HL-60/S4 (cell line): Measurements from ENCODE around the gene CDKN1C.

ENCODE experiments used
- in situ Hi-C: fragments of 300-500 bp; cut with MboI; formaldehyde crosslinking; loops from 2 replicates; pipeline ENCODE4 v1.14.3; 2022; ENCODE audit warnings: low sequenced_read_pairs

CDKN1C gene

DNA sequence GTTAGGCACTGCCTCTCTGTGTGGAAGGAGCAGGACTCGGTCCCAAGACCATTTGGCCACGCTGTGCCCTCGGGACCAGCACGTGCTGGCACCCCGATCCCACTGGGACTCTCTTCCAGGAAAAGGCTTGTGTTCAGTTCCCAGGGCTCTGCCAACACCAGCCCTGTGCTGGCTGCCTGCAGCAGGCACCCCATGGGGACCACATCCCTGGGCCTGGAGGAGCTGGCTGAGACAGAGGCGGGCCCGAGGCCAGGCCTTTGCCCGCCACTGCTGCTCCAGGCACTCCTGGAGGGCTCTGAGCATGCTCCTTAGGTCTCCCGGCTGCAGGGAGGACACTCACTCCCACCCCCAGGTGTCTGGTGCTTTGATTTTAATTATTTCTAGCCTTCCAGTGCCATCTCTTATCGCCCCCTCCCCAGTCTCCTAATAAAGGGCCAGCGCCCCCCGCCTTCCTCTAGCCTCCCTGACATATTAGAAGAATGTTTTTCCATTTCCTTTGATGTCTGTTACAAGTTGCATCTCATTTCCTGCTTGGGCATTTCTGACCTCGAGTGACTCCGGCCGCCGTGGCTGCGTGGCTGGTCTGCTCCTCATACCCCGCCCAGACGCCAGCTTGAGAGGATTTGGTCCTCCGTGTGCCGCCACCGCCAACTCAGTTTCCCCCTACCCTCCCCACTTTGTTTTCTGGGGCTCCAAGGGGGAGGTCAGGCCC is 14.4 kb downstream of the CDKN1C start:
- in situ Hi-C loops: no loop called here

DNA sequence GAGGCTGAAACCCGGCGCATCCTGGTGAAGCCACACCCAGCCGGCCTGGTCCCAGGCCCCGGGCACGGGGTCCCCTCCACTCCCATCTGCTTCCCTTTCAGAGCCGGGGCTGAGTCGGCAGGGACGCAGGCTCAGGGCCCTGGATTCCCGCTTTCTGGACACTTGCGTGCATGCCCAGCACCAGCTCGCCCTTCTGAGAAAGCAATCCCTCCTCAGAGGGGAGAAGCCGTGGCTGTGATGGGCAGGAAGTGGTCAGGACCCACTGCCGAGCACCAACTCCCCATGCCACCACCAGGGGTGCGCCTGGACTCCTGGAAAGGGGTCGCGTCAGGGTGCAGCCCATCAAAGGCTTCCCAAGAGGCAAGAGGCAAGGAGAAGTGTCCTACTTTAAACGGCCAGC is 15.1 kb downstream of the CDKN1C start:
- in situ Hi-C loops: no loop called here

DNA sequence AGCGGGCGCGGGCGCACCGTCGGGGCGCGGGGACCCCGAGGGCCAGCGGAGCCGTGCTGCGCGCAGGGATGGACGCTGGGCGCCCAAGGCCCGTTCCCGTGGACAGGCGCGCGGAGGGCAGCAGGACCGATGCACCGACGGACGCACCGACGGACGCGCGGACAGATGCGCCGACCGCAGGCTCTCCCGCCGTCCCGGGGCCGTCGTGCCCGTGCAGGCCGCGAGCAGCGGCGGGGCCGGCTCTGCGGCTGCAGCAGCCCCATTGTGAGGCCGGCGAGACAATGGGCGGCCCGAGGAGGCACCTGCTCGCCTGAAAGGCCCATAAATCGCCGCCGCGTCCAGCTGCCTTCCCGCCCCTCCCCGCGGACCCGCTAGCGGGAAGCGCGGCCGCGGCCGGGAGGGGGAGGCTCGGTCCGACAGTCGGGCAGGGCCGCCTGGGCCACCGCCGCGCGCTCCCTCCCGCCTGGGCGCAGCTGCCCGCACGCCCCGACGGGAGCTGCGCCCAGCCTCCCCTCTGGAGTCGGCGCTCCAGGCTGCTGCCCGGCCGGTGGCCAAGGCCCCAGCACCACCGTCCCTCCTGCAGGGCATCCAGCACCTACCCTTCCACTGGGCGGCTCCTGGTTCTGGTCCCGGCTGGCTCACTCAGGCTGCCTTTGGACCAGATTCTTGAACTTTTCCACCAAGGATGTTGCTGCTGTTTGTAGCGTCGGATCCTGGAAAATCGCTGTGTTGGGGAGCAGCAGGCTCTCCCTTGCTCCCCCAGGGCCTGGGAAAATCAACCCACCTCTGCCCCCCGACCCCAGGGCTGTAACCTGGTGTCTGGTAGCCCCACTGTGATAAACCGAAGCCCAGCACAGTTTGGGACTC is 15.8 kb downstream of the CDKN1C start:
- in situ Hi-C loops: no loop called here

DNA sequence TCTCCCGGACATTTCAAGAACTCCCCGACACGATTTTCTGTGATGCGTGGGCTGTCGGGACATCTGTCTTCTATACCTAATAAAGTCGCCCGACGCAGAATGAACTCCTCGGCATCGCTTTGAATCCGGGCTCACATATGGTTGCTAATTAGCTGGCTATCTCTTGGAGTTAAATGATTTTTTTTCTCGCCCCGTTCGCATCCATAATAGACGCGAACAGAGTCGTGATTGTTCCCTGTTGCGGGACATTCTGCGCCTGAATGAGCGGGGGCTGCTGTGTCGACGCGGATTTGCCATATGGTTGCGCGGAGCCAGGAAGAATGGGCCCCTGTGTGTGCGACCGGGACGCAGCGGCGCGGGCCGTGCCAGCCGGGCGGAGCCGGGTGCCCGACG is 16.4 kb downstream of the CDKN1C start:
- in situ Hi-C loops: no loop called here

DNA sequence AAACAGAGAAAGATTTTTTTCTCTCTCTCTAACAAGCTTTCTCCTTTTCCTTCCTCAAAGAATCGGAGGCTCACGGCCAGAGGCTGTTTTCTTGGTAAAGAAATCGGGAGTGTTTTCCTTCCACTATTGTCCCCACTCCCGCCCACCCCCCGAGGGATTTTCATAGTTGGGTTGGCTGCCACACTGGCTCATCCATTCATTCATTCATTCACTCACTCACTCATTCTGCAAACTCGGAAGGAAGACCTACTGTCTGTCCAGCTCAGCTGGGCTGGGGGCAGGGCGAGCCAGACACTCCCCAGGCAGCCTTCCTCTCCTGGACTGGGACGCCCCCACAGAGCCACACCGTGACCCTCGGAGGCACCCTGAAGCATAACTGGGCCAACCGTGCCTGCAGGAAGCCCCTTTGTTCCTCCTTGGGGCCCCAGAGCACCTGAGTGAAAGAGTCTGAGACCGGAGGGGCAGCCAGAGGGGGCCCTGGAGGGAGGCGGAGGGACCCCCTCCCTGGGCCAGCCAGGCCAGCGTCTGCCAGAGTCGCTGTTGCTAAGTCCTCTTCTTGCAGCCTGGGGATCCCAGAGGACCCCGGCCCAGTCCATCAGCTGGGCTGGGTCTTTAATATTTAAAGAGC is 17.0 kb downstream of the CDKN1C start:
- in situ Hi-C loops: no loop called here

DNA sequence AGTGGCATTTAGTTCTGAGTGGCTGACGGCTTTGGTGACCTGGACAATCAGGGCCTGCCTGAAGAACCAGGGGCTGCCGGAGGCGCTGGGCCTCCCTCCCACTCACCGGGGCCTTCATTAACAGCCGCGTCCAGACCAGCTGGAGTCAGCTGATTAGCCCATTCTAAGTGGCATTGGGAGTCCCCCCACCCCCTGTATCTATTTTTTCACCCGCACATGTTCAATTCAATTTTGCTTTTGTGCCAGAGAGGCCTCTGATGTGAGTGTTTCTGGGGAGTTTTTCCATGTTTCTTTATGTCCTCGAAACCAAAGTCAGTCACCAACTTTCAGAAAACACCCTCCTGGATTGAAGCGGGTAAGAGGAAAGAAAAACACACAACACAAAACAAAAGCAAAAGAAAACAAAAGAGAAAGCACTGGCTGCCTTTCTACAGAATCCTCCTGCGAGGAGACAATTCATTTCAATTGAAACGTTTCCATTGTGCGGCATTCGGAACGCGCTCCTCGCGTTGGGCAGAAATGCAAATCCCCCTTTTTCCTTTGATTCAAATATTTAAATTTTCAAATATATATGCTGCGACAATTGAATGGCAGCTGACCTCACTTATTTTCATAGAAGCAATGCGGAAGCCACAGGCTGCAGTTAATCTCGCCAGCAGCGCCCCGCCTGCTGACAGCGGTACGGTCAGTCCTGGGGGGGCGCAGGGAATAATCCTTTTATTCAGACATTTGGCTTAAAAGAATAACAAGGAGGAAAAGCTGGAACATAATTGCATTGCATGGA is 17.7 kb downstream of the CDKN1C start:
- in situ Hi-C loops: no loop called here

DNA sequence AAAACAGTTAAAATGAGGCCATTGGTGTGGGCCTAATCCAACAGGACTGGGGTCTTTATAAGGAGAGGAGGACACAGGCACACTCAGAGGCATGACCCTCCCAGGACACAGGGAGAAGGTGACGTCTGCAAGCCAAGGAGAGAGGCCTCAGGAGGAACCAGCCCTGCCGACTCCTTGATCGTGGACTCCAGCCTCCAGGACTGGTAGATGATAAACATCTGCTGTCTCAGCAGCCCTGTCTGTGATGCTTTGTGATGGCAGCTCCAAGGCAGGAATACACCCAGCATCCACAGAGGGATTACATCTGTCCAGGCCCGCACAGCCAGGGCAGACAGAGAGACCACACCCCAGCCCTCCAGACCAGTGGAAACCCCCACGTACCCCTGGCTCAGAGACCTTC is 18.4 kb downstream of the CDKN1C start:
- in situ Hi-C loops: no loop called here

DNA sequence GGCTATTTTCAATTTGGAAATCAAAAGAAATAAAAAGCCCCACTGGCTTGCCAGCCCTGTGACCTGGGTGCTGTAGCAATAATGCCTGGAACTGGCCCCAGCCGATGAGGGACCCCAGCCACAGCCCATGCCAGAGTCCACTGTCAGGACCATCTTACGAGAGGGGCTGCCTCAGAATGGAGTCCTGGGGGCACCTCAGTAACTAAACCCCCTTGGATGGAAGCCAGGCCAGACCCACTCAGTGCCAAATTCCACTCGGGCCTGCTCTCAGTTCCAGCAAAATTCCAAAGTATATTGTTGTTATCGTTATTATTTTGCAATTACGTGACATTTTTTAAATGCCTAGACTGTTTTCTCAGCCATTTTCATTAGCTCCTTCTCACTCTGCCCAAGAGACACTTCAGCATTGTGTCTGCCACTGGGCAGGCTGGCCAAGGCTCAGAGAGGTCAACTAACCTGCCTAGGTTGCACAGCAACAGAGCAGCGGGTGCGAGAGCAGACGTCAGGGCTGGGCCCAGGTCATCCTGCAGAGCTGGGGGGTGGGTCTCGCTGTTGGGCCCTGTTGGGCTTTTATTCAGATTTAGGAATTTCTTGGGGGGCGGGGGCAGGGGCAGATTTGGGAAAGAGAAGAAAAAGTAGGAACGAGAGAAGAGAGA is 19.5 kb downstream of the CDKN1C start:
- in situ Hi-C loops: no loop called here

DNA sequence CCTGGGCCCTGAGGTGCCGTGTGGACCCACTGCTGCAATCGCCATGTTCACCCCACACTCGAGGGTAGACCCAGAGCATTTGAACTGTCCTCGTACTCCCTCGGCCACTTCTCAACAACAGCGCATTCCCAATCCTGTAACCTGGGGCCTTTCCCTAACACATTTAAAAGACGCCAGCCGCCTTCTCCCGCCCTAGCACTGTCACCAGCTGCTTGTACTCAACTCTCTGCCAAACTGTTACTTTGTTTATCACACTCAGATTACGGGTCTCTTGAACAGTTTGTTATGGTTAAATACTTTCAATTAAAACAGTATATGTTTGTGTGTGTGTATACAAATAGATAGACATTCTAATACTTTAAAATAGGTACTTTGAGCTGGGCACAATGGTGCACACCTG is 20.7 kb downstream of the CDKN1C start:
- in situ Hi-C loops: no loop called here

DNA sequence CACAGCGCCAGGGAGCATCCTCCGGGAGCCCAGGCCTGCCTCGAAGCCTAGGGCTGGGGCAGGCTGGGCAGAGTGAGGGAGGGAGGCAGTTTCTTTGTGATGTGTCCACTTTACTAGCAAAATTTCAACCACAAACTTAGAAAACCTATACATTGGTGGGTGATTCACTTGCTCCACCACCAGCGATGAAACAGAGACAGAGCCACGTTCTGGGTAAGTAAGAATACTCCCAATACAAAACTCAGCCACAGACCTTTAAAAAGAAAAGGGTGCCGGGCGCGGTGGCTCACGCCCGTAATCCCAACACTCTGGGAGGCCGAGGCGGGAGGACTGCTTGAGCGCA is 22.3 kb downstream of the CDKN1C start:
- in situ Hi-C loops: no loop called here

DNA sequence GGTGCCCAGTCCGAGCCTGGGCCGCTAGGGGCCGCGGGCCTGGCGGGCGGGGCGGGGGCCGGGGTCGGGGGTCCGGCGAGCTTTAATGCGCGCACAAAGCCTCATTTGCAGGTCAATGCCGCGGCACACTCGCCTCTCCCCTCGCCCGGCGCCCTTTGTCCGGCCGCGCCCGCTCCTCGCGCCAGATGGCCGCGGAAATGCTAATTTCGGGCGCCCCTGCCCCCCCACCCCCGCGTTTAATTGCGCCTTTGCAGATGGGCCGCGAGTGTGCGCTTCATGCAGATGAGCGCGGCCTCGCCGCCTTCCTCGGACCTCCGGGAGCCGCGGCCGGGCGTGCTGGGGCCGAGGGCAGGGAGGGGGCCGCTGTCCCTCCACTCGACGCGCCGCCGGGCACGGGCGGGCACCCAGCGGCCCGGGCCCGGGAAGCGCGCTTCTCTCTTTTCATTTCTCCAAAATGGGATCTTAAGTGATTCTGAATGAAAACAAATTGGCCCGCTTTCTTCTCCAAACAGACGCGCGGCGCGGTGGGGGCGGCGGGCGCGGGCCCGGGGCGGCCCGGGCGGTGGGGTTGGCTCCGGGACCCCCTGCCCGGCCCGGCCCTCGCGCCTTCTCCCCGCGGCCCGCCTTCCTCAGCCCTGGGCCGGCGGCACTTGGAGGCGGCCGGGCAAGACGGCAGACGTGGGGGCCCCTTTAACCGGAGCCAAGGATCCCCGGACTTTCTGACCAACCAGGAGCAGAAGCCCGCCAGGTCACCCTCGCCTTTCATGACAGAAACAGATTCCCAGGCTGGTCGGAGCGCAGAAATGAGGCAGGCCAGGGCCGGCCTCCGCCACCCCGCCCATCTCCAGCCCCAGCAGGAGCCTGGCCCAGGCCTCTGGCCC is 22.9 kb downstream of the CDKN1C start:
- in situ Hi-C loops: no loop called here

DNA sequence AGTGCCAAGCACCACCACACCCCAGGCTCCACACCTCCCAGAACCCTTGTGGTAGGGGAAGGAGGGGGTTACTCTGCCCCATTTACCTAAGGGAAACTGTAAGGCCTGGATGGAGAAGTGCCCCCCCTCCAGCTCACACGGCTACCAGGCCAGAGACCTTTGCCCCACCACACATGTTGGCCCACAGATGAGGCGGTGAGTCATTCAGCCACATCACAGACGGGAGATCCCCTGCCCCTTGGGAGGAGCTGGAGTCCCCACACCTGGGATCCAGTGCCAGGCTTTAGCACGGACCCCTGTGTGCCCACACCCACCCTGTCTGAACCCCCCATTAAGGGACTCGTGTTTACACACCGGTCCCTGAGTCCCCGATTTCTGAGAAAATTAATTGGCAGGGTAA is 24.9 kb downstream of the CDKN1C start:
- in situ Hi-C loops: no loop called here

DNA sequence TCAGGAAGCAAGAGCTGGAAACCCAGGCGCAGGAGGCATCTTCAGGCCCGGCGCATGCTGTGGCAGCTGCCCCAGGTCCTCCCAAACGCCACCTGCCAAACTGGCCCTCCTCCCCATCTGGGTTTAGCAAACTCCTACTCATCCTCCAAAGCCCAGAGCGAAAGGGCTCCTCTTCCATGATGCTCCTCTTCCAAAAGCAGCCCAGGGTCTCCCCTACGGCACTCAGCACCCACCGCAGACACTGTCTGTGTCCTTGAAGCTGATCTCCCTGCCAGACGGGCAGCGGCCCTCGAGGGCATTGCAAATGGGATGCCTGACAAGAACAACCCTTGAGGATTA is 25.9 kb downstream of the CDKN1C start:
- in situ Hi-C loops: no loop called here

DNA sequence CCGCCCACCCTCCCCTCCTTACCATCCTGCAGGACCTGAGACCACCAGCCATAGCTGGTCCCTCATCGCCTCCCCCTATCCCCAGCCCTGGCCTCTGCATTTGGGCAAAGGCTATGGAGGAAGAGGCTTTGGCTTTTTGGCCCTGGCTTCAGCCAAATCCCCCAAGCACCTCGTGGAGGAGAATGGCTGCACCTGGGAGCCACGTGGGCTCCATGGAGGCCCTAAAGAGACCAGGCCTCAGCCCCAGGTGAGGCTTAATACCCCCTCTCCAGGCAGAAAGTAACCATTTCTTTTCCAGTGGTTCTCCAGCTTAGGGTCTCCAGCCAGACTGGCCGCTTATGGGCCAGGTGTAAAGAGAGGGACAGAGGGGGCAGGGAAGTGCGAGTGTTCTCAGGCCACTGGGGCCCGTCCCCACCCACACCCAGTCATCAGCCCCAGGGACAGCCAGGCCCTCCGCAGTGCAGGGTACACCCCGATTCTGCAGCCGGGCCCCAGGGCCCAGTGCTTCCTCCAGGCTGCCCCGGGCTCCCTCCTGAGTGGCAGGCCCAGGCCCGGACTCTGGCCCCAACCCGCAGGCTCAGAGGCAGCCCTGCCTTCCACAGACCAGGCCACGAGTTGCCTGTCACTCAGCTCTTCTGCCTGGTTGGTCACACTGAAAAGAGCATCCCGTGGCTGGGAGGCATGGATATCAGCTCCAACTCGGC is 26.4 kb downstream of the CDKN1C start:
- in situ Hi-C loops: no loop called here

DNA sequence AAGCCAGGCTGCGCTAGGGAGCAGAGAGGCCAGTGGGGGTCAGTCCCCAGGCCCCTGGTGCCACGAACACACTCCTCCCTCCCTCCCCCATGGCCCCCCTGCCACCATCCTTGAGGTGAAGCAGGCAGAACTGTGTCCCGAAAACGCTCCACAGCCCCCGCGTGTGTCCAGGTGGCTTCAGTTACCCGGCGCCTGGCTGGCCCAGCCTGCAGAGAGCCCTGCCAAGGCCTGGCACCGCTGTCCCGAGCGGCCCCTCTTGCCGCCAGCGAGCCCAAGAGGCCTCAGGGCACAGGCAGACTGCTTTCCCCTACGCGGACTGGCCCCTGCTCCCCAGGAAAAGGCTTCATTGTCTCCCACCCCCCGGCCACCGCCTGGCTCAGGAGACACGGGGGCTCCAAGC is 27.7 kb downstream of the CDKN1C start:
- in situ Hi-C loops: no loop called here

DNA sequence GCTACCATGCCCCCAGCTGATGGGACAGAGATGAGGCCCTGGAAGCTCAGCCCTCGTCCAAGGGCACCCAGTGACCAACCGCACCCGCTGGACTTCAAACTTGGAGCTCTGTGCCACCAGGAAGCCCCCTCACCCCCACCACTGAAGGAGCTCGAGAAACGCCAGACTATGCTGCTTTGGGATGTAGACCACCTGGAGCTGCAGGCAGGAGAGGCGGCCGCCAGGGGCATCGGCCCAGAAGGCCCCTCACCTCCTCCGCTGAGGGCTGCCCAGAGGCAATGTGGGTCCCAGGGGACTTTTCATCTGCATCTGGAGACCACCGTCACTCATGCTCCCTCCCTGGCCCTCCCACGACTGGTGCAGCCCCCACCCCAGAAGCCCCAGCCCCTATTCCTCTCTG is 28.3 kb downstream of the CDKN1C start:
- in situ Hi-C loops: no loop called here

DNA sequence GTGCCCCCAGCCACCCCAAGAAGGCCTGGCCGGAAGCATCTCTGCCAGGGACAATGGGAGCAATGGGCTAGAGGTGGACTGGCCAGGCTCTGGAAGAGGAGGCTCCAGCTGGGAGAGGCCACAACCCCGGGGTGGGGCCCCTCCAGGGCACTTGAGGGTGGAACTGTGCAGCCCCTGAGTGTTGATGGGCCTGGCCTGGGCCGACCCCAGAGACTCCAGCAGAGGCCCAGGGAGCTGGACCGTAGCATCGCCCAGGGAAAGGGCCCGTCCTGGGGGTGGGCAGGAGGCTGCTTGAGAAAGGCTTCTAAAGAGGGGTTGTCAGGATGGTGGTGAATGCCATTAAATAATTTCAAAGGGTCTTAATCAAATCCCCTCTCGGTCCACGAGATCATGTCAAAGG is 30.4 kb downstream of the CDKN1C start:
- in situ Hi-C loops: no loop called here

DNA sequence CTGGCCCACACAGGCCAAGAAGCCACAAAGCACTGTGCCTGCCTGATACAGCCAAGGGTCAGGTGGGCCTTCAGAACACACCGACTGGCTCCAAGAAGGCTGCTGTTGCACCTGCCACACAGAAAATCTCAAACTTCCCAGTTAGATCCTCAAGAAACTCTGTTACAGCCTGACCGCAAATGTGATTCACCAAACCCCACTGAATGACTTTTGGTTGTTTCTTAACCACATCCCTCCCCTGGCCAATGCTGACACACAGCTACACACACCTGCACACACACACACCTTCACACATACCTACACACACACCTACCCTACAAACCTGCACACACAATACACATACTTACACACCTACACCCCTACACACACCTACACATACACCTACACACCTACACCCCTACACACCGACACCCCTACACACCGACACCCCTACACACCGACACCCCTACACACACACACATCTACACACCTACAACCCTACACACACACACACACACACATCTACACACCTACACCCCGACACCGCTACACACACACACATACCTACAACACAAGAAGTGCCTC is 31.5 kb downstream of the CDKN1C start:
- in situ Hi-C loops: no loop called here

DNA sequence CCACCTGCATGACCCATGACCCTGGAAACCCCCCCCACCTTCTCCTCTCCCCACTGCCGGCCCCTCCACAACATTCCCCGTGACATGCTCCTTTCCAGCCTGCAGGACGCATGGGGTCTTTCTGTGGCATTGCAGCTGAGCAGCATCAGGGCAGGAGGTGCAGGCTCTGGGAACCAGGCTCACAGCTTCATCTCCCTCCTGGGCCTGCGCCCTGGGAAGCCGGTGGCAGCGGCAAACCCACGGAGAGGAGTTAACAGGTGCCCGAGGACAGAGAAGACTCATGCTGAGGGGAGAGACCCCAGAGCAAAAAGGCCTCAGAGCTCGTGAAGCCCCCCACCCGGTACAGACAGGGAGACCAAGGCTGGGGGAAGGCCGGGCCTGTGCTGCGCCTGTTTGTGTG is 32.2 kb downstream of the CDKN1C start:
- in situ Hi-C loops: no loop called here
